HUDEP-2 (cell line): Measurements from ENCODE around the gene TRIM9.
"Not testable (repeated sequence)": the region's sequence is repeated elsewhere in the genome, so short reads cannot be mapped to it uniquely, and the experiment has no call there.

Experiments used
- DNase-seq, 76 experiments: peaks; one replicate each; lab custom pipeline; 2025; ENCODE audit not compliant: unreplicated experiment in 76 of 76; lab: John Stamatoyannopoulos, UW

The TRIM9 gene

DNA sequence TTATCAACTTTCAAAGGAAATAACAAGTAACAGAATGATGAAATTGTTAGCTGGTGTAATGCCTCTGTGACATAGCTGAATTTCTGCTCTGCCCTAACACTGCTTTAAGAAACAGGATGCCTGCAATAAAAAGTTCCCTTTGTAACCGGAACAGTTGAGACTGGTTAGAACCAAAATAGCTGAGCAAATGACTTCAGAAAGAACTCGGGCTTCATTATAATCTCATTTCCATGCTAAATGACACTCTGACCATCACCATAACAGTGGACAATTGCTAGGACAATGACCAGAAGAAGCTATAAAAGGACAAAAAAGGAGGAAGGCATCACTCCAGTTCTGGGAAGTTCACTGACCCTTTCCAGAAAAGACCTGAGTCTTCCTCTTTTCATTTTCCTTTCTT is 127.1 kb downstream of the TRIM9 start:
- no peak for DNase-seq

- no peak for DNase-seq
Observed at GRCh38 chr14:50967103-50967502, 127.8 kb downstream of the TRIM9 start.

DNA sequence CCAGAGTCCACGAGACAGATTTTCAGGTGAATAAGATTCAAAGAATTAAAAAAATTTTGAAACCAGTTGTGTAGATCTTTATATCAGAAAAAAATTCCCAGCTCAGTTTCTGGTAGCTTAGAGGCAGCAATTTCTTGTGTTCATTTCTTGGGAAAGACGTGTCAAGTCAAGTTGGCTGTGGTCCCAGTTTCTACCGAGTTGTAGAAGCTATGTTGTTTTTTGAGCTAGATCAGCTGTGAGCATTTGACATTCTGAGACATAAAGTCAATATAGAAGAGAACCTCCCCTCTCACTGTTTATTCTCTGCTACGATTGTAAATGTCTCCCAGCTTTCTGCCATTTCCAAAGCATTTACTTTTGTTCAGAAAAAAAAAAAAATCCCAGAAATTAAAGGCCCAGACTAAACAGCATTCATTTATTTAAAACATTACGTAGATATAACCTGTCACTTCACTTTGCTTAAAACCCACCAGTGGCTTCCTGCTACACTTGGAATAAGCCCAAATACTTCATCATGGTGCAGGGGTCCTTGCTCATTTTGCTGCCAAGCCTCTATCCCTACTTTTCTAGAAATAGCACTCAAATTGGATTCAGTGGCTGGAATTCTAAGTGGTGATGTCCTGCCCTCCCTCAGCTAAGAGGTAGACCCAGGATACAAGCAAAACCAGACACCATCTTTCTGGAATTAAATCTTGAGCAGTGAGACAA is 130.1 kb downstream of the TRIM9 start:
- no peak for DNase-seq

- DNase-seq, result no peak
Observed at GRCh38 chr14:50963919-50964318, 131.0 kb downstream of the TRIM9 start.

GRCh38 chr14:50961605-50962221 is 133.2 kb downstream of the TRIM9 start:
- DNase-seq, result no peak

DNA sequence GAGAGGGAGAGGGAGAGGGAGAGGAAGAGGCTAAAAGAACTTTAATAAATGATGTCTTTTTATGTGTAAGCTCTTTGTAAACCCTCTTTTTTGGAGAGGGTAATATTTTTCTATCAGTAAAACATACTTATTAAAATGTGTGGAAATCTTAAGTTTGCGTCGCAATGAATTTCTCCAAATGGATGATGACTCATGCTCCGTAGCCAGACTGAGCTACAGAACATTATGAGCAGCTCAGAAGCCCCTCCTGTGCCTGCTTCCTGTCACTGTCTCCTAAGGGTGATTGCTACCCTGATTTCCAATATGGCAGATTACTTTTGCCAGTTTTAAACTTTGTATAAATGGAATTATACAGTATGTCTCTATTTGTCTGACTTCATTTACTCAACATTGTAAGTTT is 137.6 kb downstream of the TRIM9 start:
- DNase-seq, result no peak

- not testable (repeated sequence) for DNase-seq
Observed at GRCh38 chr14:50956421-50956820, 138.5 kb downstream of the TRIM9 start.

- DNase-seq, result peak in 72 of 76 experiments; percentile 3 to 84 (median 63)
Observed at GRCh38 chr14:50955373-50956043, 139.4 kb downstream of the TRIM9 start.

DNA sequence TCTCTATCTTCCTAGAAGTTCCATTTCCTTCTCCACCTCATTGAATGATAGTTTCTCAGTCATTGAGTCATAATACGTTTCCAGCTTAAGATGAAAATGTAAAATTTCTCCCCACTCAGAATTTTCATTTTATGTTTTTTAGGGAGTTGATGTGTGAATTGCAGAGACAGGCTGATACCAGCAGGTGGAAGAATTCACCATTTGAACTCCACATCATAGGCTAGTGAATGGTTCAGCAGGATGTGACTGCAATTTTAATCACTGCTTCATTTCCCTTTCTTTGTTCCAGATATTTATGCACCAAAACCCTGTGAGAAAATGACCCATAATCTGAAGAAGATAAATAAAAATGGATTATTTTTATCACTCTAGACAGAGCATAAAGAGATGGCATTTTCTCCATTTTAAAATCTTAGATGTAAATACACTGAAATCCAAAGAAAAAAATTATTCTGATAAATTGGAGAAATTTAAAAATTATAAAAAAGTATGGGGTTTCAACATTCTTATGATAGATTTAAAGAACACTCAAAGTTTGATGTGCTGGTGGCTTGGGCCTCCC is 140.0 kb downstream of the TRIM9 start:
- peak in 5 of 76 experiments; percentile 1 to 23 (median 4) for DNase-seq

GRCh38 chr14:50953502-50953901 is 141.4 kb downstream of the TRIM9 start:
- no peak for DNase-seq

GRCh38 chr14:50951032-50951431 is 143.9 kb downstream of the TRIM9 start:
- DNase-seq, result no peak

- DNase-seq, result no peak
Observed at GRCh38 chr14:50948205-50948604, 146.7 kb downstream of the TRIM9 start.

DNA sequence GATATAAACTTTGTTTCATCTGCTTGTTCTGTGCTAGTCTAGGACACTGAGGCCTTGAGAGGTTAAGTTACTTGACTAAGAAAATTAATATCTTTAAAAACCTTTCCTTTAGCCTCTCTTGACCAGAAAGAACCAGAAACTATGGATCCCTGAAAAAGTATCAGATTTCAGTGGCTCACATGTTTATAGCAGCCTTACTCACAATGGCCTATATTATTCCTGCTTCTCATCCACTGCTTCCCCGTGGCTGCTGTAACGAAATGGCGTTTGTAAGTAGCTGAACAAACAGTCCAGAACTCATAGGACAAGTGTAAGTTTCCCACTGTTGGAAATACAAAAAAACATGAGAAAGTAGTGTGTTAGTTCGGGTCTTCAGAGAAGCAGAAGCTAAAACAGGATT is 147.5 kb downstream of the TRIM9 start:
- DNase-seq, result no peak

GRCh38 chr14:50946234-50946935 is 148.5 kb downstream of the TRIM9 start:
- DNase-seq, result no peak

GRCh38 chr14:50944647-50945413 is 150.1 kb downstream of the TRIM9 start:
- DNase-seq, result peak in 4 of 76 experiments; percentile 14 to 37 (median 27)

GRCh38 chr14:50943943-50944646 is 150.8 kb downstream of the TRIM9 start, which contains the start of gene PYGL:
PYGL (minus strand) TSS chr14:50944483; CDS start chr14:50944403, 80 bp downstream.
- DNase-seq, result peak in 42 of 76 experiments; percentile 7 to 62 (median 34)

GRCh38 chr14:50943261-50943942 is 151.5 kb downstream of the TRIM9 start:
- peak in 3 of 76 experiments; percentile 4 to 20 (median 14) for DNase-seq

DNA sequence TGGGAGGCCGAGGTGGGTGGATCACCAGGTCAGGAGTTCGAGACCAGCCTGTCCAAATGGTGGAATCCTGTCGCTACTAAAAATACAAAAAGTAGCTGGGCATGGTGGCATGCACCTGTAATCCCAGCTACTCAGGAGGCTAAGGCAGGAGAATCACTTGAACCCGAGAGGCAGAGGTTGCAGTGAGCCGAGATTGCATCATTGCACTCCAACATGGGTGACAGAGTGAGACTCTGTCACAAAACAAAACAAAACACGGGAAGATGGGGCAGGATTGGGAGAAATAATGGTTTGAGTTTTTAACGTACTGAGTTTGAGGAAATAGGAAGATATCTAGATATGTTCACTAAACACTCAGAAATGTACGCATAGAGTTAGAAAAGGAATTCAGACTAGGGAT is 153.3 kb downstream of the TRIM9 start:
- DNase-seq, result not testable (repeated sequence)

DNA sequence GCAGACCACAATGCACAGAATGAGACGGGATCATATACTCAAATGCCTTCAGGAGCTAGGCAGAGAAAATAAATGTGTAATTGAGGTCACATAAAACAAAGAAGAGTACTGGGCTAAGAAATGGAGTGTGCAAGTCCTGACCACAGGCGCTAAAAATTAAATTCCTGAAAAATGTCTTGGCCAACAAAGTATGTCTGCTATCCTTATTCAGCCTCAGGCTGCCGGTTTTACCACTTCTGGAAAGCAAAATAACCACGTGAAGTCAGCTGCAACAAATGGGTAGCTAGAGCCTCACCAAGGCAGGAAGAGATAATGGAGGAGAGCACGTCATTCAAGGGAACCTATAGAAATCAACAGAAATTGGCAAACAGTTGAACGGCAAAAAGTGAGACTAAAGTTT is 153.8 kb downstream of the TRIM9 start:
- DNase-seq, result no peak
